ENCODE data around the gene TNFAIP6.

Gene TNFAIP6

DNA sequence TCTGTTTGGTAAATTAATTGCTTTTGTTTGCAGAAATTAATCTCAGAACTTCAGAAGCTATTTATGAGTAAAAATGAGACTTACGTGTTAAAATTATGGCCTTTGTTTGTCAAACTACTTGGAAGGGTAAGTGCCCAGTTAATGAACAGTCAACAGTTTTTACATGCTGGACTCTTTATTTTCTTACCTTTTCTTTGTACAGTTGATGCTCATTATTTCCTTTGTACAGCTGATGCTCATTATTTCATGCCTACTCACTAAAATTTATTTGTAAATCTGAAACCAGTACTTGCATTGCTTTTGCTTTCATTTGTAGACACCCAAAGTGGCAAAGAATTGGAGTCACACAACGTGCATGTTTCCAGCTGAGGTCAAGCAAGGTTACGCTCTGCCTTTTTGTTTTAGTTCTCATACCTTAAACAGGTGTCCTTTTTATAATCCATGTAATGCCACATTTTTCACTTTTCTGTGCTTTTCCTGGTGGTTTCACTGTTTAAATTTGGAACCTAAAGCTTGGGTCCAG lies 65.6 kb downstream of the TNFAIP6 start:
- no peak for TF ChIP-seq ZNF274 (IDR thresholded peaks at IDR 0.05; ENCODE audit: low read depth, low read length)
- no peak overlapping the region for H3K4me3 ChIP-seq (ENCODE audit: low read length)

DNA sequence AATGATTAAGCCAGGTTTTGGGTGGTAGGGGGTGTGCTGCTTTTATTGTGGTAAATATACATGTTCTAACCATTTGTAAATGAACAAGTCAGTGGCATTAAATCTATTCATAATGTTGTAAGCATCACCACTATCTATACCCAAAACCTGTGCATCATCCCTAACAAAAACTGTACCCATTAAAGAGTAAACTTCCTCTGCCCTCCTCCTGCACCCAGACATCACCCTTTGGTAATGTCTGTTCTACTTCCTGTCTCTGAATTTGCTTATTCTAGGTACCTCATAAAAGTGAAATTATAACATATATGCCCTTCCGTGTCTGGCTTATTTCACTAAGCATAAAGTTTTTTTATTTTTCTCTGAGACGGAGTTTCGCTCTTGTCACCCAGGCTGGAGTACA lies 66.4 kb downstream of the TNFAIP6 start:
- no peak overlapping the region for H3K4me3 ChIP-seq (ENCODE audit: low read length)
- TF ChIP-seq ZNF274 (IDR thresholded peaks at IDR 0.05; ENCODE audit: low read depth, low read length) = no peak
